ENCODE data around the gene CYP2A6. TPM values are rescaled to one million over a fixed set of nuclear protein-coding genes. Genes with fewer than 3 reads are reported as not detected.
"Not testable (repeated sequence)": the region's sequence is repeated elsewhere in the genome, so short reads cannot be mapped to it uniquely, and the experiment has no call there.

The CYP2A6 gene
- total and polyA plus RNA-seq, 8 donors: 0.13 to 1.2 (median 0.54) TPM; not detected in 1

DNA sequence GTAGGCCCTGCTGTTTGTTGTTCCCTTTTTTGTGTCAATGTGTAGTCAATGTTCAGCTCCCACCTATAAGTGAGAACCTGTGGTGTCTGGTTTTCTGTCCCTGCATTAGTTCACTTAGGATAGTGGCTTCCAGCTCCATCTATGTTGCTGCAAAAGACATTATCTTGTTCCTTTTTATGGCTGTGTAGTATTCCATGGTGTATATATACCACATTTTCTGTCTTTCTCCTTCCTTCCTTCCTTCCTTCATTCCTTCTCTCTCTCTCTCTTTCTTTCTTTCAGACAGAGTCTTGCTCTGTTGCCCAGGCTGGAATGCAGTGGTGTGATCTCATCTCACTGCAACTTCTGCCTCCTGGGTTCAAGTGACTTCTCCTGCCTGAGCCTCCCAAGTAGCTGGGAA lies 21.0 kb downstream of the CYP2A6 start:
- Histone ChIP-seq H3K36me3 (peaks cover 0 to 4% of the 10 kb centered on the region in 2 donors), H3K9me3 (no peaks in the 10 kb centered on the region), H3K27ac (no peak overlapping the region), H3K27me3 (no peaks in the 10 kb centered on the region), H3K4me3 (no peak overlapping the region), H3K4me1 (peaks cover 6 to 22% of the 10 kb centered on the region in 2 donors)
- DNase-seq (no peak), ATAC-seq (no peak)
- TF ChIP-seq CTCF (IDR thresholded peaks at IDR 0.05): no peak
- intact Hi-C loops (cut with DNase I): no loop called here

- peaks cover 0 to 4% of the 10 kb centered on the region in 2 donors for H3K36me3 ChIP-seq
- no peak for TF ChIP-seq CTCF (IDR thresholded peaks at IDR 0.05)
- H3K27ac ChIP-seq: no peak overlapping the region
- no peaks in the 10 kb centered on the region for H3K9me3 ChIP-seq
- no peaks in the 10 kb centered on the region for H3K27me3 ChIP-seq
- no peak for ATAC-seq
- no peak overlapping the region for H3K4me3 ChIP-seq
- peak in 1 of 4 donors; percentile 30 for DNase-seq
- peaks cover 7 to 37% of the 10 kb centered on the region in 2 donors for H3K4me1 ChIP-seq
- intact Hi-C loops (cut with DNase I): no loop called here
These were observed 22.6 kb downstream of the CYP2A6 start for GRCh38 chr19:40827386-40828247.

GRCh38 chr19:40826699-40827385 lies 23.4 kb downstream of the CYP2A6 start:
- H3K27me3 ChIP-seq; H3K9me3 ChIP-seq; H3K4me3 ChIP-seq; H3K27ac ChIP-seq; H3K36me3 ChIP-seq; intact Hi-C loops (cut with DNase I); ATAC-seq: not testable (repeated sequence)
- DNase-seq: peak in 1 of 4 donors; percentile 39
- H3K4me1 ChIP-seq: peaks cover 9 to 41% of the 10 kb centered on the region in 2 donors

DNA sequence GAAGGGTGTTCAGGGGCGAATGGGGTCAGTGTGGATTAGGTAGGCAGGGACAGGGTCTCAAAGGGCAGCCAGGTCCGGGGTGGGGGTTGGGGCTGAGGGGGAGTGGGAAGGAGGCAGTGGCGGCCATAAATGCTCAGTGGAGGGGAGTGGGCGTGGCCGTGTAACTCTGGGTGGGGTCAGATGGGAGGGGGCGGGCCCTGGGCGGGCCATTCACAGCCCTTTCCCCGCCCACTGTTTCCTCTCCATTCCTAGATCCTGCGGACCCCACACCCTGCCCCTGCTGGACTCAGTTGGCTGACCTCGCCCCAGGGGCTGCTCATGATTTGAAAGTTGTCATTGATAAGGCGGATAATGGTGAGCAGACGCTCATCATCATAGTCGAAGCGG lies 23.9 kb downstream of the CYP2A6 start:
- H3K27me3 ChIP-seq; H3K4me3 ChIP-seq; H3K36me3 ChIP-seq; H3K9me3 ChIP-seq; DNase-seq; H3K27ac ChIP-seq; ATAC-seq; intact Hi-C loops (cut with DNase I): not testable (repeated sequence)
- H3K4me1 ChIP-seq: peaks cover 5 to 36% of the 10 kb centered on the region in 2 donors

- H3K4me1 ChIP-seq: peaks cover 3 to 36% of the 10 kb centered on the region in 2 donors
- intact Hi-C loops (cut with DNase I); H3K36me3 ChIP-seq; H3K4me3 ChIP-seq; H3K9me3 ChIP-seq; H3K27ac ChIP-seq; ATAC-seq; H3K27me3 ChIP-seq: not testable (repeated sequence)
- DNase-seq: peak in 1 of 4 donors; percentile 20
These were observed 24.7 kb downstream of the CYP2A6 start for GRCh38 chr19:40825460-40826095.

DNA sequence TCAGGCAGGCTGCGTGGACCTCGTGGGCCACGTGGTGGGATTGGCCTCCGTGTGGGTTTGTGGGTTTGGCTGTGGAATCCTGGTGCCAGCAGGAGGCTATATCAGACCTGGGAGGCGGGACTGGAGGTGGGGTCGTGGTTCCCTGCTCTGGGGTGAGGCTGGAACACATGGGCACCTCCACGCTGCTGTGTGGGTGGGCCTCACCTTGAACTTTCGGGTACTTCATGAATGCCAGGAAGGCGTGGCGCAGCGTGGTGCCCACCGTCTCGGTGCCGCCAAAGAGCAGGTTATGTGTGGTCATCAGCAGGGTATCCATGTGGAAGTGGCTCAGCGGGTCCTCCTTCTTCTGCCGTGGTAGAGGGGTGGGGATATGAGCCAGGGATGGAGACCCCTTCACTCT lies 25.3 kb downstream of the CYP2A6 start:
- intact Hi-C loops (cut with DNase I); ATAC-seq; H3K9me3 ChIP-seq; H3K36me3 ChIP-seq; H3K27me3 ChIP-seq; H3K4me3 ChIP-seq; H3K27ac ChIP-seq: not testable (repeated sequence)
- H3K4me1 ChIP-seq: peaks cover 3 to 40% of the 10 kb centered on the region in 2 donors
- DNase-seq: peak in 1 of 4 donors; percentile 67

GRCh38 chr19:40822704-40823553 lies 27.3 kb downstream of the CYP2A6 start:
- Histone ChIP-seq H3K4me1 (peaks cover 6 to 57% of the 10 kb centered on the region in 2 donors), H3K27ac (peak overlapping the region; percentile 7 to 82)
- peak in 1 of 4 donors; percentile 50 for DNase-seq
- H3K36me3 ChIP-seq; intact Hi-C loops (cut with DNase I); H3K9me3 ChIP-seq; ATAC-seq; H3K27me3 ChIP-seq; H3K4me3 ChIP-seq: not testable (repeated sequence)

Measured in left lung (tissue), 10 donors.